GM21515 (cell line): ENCODE data around the gene SLC49A3.
"Not testable (repeated sequence)": the region's sequence is repeated elsewhere in the genome, so short reads cannot be mapped to it uniquely, and the experiment has no call there.

Experiments
- ATAC-seq: cut with Tn5 transposase; IDR thresholded peaks from one replicate; pipeline ENCODE4 v1.9.1; 2021; ENCODE audit not compliant: unreplicated experiment

Gene SLC49A3

GRCh38 chr4:681736-682451, 7.1 kb downstream of the SLC49A3 start:
- ATAC-seq = no peak

GRCh38 chr4:680928-681645, 7.9 kb downstream of the SLC49A3 start:
- no peak for ATAC-seq

GRCh38 chr4:680551-680927, 8.4 kb downstream of the SLC49A3 start:
- ATAC-seq = no peak

DNA sequence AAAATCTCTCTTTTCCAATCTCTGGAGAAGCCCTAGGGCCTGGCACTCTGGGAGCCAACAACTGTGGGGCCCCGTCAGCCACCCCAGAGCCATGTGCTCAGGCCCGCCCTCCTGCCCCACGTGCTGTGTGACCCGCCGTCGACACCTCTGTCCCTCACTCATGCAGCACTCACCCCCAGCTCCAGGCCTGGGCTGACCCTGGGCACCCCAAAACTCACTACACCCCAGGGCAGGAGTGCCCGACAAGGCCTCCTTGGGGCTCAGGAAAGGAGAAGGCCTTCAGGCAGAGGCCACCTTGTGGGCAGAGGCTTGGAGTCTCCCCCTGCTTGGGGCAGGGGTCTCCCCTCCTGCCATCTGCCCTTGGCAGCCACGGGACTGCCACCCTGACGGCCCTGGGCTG, 8.9 kb downstream of the SLC49A3 start:
- no peak for ATAC-seq

DNA sequence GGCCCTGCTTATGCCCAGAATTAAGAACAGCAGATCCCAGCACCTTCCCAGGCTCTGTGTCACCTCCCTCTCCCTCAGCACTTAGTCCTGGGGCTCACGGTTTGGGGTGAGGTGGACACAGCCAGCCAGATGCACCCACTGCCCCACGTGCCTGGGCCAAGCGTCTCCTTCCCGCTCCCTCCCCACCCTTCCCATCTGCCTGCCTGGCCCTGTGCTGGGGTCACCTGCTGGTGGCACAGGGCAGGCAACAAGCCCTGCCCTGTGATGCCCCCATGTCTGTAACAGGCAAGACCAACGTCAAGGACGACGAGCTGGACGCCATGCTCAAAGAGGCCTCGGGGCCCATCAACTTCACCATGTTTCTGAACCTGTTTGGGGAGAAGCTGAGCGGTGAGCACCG, 9.3 kb downstream of the SLC49A3 start:
- no peak for ATAC-seq

- ATAC-seq = no peak
Measured at GRCh38 chr4:679104-679481, 9.9 kb downstream of the SLC49A3 start.

DNA sequence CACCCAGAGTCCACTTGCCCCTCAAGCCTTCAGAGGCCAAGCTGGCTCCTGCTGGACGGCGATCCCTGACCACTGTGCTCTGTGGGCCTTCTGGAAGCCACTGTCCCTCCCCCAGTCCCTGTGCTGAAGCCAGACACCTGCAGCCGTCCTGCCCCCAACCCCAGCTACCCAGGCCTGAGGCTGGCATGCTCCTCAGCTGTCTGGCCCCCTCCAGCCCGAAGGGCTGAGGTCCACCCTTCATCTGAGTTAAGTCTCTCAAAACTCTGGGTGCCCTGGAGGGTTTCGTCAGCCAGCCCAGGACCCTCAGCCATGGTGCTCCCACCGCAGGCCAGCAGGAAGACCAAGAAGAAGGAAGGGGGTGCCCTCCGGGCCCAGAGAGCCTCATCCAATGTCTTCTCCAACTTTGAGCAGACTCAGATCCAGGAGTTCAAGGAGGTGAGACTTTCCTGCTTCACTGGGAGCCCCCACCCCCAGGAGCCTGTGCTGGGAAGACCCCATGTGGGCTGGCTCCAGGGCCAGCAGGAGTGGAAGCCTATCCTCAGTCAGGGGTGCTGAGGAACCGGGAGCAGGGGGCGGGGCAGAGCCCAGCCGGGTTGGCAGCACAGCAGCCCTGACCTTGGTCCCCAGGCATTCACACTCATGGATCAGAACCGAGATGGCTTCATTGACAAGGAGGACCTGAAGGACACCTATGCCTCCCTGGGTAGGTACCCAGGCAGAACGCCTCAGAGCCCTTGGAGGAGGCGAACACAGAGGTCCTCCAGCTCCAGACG, 10.4 kb downstream of the SLC49A3 start:
- no peak for ATAC-seq

- ATAC-seq = no peak
Measured at GRCh38 chr4:677431-678293, 11.3 kb downstream of the SLC49A3 start.

DNA sequence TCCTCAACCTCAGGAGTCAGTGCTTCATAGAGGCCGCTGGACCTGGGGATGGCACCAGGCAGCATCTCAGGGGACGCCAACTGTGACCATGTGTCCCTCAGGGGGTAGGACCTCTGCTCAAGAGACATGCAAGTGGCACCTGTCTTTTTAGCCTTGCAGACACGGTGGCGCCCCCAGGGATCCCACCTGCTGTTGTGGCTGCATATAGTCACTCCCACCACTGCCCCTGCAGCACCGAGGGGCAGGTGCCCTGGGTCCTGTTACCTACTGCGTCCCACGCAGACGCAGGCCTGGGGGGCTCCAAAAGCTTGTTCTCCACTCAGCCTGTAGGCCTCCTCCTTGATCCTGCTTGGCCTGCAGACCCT, 12.1 kb downstream of the SLC49A3 start:
- ATAC-seq = no peak

DNA sequence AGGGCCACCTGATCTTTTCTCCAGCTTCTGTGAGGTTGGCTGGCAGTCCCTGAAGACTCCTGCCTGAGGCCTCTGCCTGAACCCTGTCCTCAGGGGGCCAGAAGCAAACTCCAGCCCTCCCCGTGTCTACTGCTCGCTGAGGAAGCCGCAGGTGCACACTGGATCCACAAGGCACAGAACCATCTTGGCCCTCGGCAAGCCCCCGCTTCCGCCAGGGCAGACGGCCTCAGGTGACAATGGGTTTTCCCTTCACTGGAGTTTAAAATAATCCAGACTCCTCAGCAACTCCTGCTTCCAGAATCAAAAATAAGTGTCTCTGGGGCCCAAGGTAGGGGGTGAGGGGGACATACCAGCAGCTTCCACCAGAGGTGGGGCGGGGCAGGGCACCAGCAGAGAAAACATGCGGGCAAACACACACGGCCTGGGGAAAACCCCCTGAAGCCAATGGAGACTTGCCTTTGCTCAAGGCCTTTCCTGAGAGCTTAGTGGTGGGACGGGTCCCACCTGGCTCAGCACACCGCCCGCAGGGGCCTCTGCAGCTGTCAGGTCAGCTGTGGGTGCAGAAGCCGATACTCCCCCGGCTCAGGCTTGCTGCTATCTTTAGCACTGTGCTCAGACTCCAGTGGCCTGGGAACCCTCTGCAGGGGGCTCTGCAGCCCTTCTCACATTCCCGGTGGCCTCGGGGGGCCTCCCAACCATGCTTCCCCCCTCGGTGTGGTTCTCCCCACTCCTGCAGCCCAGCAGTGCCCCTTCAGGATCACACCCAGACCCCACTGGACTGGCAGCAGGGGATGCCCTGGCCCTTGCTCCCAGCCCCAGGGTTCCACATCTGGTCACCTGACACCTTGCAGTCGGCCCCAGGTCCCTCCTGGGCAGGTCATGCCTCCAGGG, 12.7 kb downstream of the SLC49A3 start:
- ATAC-seq = no peak

DNA sequence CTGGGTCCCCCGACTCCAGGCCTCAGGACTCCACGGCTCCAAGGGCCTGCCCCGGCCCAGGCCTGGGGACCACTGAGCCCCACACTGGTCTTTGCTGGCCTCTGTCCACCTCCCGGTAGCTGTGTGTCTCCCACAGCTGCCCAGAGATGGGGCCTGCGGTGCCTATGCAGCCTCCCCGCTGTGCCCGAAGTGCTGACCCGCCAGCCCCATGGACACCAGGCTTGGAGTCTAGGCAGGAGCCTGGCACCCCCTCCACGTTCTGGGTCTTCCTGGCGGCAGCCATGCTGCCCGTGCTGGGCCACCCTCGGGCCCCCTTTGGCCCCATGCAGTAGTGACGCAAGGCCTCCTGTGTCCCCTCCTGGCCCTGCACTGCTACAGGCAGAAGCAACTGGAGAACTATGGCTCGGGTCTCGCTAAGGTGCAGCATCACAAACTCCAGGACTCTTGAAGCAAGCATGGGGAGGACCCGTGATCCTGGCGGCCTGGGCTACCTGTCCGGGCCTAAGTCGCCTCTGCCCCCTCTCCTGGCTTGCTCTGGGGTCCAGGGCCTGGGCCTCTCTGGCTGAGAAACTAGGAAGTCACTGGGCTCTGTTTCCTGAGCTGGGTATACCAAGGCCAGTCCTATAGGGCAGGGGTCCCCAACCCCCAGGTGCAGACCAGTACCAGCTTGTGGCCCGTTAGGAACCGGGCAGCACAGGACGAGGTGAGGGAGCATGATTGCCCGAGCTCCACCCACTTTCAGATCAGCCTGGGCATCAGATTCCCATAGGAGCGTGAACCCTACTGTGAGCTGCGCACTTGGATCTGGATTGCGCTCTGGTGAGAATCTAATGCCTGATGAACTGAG, 13.7 kb downstream of the SLC49A3 start:
- ATAC-seq = peak; percentile 6

- ATAC-seq = peak; percentile 72
Measured at GRCh38 chr4:674172-675035, 14.5 kb downstream of the SLC49A3 start, which contains the start of the genes ATP5ME and MYL5. Gene ATP5ME, minus strand, starts transcription at chr4:674276. Its CDS starts 29 bp downstream, at chr4:674247. Gene MYL5, plus strand, starts transcription at chr4:674542. Its CDS starts 3,485 bp downstream, at chr4:678027.

- ATAC-seq = no peak
Measured at GRCh38 chr4:673349-674091, 15.4 kb downstream of the SLC49A3 start.

DNA sequence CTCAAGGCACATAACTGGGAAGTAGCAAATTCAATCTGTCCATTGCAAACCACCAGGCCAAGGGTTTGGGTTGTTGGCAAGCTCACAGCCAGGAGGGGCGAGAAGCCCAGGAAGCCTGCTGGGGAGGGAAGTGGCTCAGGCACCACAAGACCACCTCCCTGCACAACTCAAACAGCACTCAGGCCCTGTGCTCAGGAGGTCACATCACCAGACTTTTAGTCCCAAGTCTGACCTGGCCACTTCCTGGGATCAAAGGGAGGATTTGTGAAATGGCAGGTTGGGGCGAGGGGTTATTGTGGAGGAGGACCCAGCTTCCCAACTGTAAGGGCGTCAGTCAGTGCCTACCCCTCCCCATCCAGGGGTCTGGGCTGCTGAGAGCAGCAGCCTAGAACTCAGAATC, 17.2 kb downstream of the SLC49A3 start:
- no peak for ATAC-seq

- not testable (repeated sequence) for ATAC-seq
Measured at GRCh38 chr4:669806-670559, 19.0 kb downstream of the SLC49A3 start.

DNA sequence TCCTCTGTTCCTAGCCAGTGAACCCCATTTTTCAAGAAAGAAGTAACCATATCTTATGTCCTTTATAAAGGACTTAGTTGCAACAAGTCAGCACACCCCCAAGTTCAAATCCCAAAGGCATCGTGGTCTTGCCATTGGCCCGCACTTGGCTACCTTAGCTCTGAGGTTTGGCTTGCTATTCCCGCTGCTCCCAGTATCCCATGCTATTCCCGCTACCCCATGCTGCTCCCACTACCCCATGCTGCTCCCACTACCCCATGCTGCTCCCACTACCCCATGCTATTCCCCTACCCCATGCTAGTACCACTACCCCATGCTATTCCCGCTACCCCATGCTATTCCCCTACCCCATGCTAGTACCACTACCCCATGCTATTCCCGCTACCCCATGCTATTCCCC, 20.7 kb downstream of the SLC49A3 start:
- not testable (repeated sequence) for ATAC-seq

DNA sequence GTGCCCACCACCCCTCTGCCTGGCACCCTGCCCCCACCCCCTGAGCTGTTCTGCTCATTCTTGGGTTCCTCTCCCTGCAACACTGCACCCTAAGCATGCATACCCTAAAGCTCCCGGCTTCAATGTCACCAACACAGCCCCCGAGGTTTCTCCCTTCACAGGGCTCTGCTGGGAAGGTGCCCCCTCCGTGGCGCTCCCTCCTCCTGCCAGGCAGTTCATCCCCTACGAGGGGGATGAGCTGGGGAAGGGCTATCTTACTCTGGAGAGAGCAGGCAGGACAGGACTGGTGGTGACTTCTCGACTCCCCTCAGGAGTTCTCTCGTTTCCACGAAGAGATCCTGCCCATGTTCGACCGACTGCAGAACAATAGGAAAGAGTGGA, 21.4 kb downstream of the SLC49A3 start:
- no peak for ATAC-seq
